WTC11 (cell line): Measurements from ENCODE around the gene BICC1. TPM values are rescaled to one million over a fixed set of nuclear protein-coding genes. Genes with fewer than 3 reads are reported as not detected.

ENCODE experiments used
- ATAC-seq: fragments of 200-7000 bp; cut with Tn5 transposase; 2 replicates; pipeline ENCODE4 v1.10.0; 2021; ENCODE audit warnings: mild to moderate bottlenecking, moderate library complexity
- CTCF ChIA-PET: fragments of 300-600 bp; sonication (Branson Sonifier 250); formaldehyde crosslinking; loops from one replicate; lab custom pipeline; 2021; ENCODE audit warnings: antibody characterized with exemption; lab: Charles Lee
- POLR2A ChIA-PET: fragments of 350-600 bp; sonication (Branson Sonifier 250); formaldehyde crosslinking; loops from one replicate; lab custom pipeline; 2021; ENCODE audit warnings: antibody characterized with exemption; lab: Charles Lee
- DNase-seq: peaks from one replicate; pipeline ENCODE4 v3.0.0; 2021; ENCODE audit warnings: low spot score
- H3K27ac Mint-ChIP-seq: 2 replicates; pipeline ENCODE4 v1.8.0; 2021; ENCODE audit warnings: mixed read lengths
- H3K27me3 Mint-ChIP-seq: 2 replicates; pipeline ENCODE4 v1.8.0; 2021; ENCODE audit warnings: low read depth, mild to moderate bottlenecking, moderate library complexity, mixed read lengths
- H3K36me3 Mint-ChIP-seq: 2 replicates; pipeline ENCODE4 v1.8.0; 2021; ENCODE audit warnings: mixed read lengths
- H3K4me1 Mint-ChIP-seq: 2 replicates; pipeline ENCODE4 v1.8.0; 2022; ENCODE audit warnings: mixed read lengths
- H3K4me3 Mint-ChIP-seq: 2 replicates; pipeline ENCODE4 v1.8.0; 2021; ENCODE audit warnings: mild to moderate bottlenecking, moderate library complexity, mixed read lengths
- H3K9me3 Mint-ChIP-seq: 2 replicates; pipeline ENCODE4 v1.8.0; 2021; ENCODE audit warnings: mixed read lengths
- ATF2 ChIP-seq: sonication (generic); formaldehyde crosslinking; IDR thresholded peaks from 2 replicates; pipeline ENCODE4 v1.8.1; 2022; ENCODE audit warnings: low read depth, missing genetic modification reagents, borderline replicate concordance
- CREB1 ChIP-seq: sonication (generic); formaldehyde crosslinking; IDR thresholded peaks from 2 replicates; pipeline ENCODE4 v1.8.0; 2023; ENCODE audit warnings: mild to moderate bottlenecking, missing genetic modification reagents
- ELF4 ChIP-seq: sonication (generic); formaldehyde crosslinking; IDR thresholded peaks from 2 replicates; pipeline ENCODE4 v1.8.1; 2022; ENCODE audit warnings: low read depth, mild to moderate bottlenecking, moderate library complexity, missing genetic modification reagents
- EMX1 ChIP-seq: fragments of 250-450 bp; sonication (Bioruptor Pico); IDR thresholded peaks from 2 replicates; pipeline ENCODE4 v1.8.0; 2021; ENCODE audit warnings: mild to moderate bottlenecking
- FOXP4 ChIP-seq: sonication (generic); formaldehyde crosslinking; IDR thresholded peaks from 2 replicates; pipeline ENCODE4 v1.8.0; 2022; ENCODE audit warnings: mild to moderate bottlenecking, missing genetic modification reagents
- GRHL2 ChIP-seq: fragments of 250-450 bp; sonication (Bioruptor Pico); IDR thresholded peaks from 2 replicates; pipeline ENCODE4 v1.8.0; 2022; ENCODE audit warnings: mild to moderate bottlenecking, moderate library complexity; ENCODE audit not compliant: insufficient replicate concordance, severe bottlenecking
- GTF2I ChIP-seq: fragments of 250-450 bp; sonication (Bioruptor Pico); conservative IDR thresholded peaks from 2 replicates; pipeline ENCODE4 v1.4.0; 2021; ENCODE audit warnings: mild to moderate bottlenecking
- HMGA2 ChIP-seq: fragments of 250-450 bp; sonication (Bioruptor Pico); IDR thresholded peaks from 2 replicates; pipeline ENCODE4 v1.4.0; 2021; ENCODE audit warnings: mild to moderate bottlenecking, moderate library complexity
- HMGXB4 ChIP-seq: sonication (generic); formaldehyde crosslinking; IDR thresholded peaks from 2 replicates; pipeline ENCODE4 v1.8.1; 2023; ENCODE audit warnings: mild to moderate bottlenecking, moderate library complexity, missing genetic modification reagents
- IRF1 ChIP-seq: sonication (generic); formaldehyde crosslinking; IDR thresholded peaks from 2 replicates; pipeline ENCODE4 v1.8.0; 2023; ENCODE audit warnings: missing genetic modification reagents
- IRF2 ChIP-seq: sonication (generic); formaldehyde crosslinking; IDR thresholded peaks from 2 replicates; pipeline ENCODE4 v1.8.0; 2022; ENCODE audit warnings: low read depth, missing genetic modification reagents, borderline replicate concordance
- MLX ChIP-seq: sonication (generic); formaldehyde crosslinking; IDR thresholded peaks from 2 replicates; pipeline ENCODE4 v1.8.1; 2023; ENCODE audit warnings: mild to moderate bottlenecking, missing genetic modification reagents, moderate library complexity
- NFE2L1 ChIP-seq: sonication (generic); formaldehyde crosslinking; IDR thresholded peaks from 2 replicates; pipeline ENCODE4 v1.8.1; 2023; ENCODE audit warnings: missing genetic modification reagents
- NFYB ChIP-seq: sonication (generic); formaldehyde crosslinking; conservative IDR thresholded peaks from 2 replicates; pipeline ENCODE4 v1.8.0; 2022; ENCODE audit warnings: low read depth, missing genetic modification reagents
- NR1H2 ChIP-seq: sonication (generic); formaldehyde crosslinking; IDR thresholded peaks from 2 replicates; pipeline ENCODE4 v1.9.0; 2021; ENCODE audit warnings: mild to moderate bottlenecking, moderate library complexity, missing genetic modification reagents
- NR2C2 ChIP-seq: sonication (generic); formaldehyde crosslinking; IDR thresholded peaks from 2 replicates; pipeline ENCODE4 v1.8.0; 2022; ENCODE audit warnings: mild to moderate bottlenecking, missing genetic modification reagents
- PRRX2 ChIP-seq: fragments of 250-450 bp; sonication (Bioruptor Pico); IDR thresholded peaks from 2 replicates; pipeline ENCODE4 v1.8.0; 2021; ENCODE audit warnings: mild to moderate bottlenecking
- TEAD1 ChIP-seq: sonication (generic); formaldehyde crosslinking; IDR thresholded peaks from 2 replicates; pipeline ENCODE4 v1.8.0; 2022; ENCODE audit warnings: mild to moderate bottlenecking, missing genetic modification reagents
- ZBTB21 ChIP-seq: sonication (generic); formaldehyde crosslinking; IDR thresholded peaks from 2 replicates; pipeline ENCODE4 v1.8.1; 2023; ENCODE audit warnings: mild to moderate bottlenecking, missing genetic modification reagents, borderline replicate concordance
- ZBTB43 ChIP-seq: sonication (generic); formaldehyde crosslinking; IDR thresholded peaks from 2 replicates; pipeline ENCODE4 v1.8.1; 2023; ENCODE audit warnings: mild to moderate bottlenecking, missing genetic modification reagents
- ZNF425 ChIP-seq: fragments of 250-450 bp; sonication (Bioruptor Pico); conservative IDR thresholded peaks from 2 replicates; pipeline ENCODE4 v1.9.0; 2021; ENCODE audit warnings: mild to moderate bottlenecking
- total RNA-seq: library from RNA; stranded (reverse); gene quantifications from 3 replicates; pipeline ENCODE4 v1.2.3, GENCODE V29; 2021

The BICC1 gene
- total RNA-seq, 1 experiment from 2014 or later: 0.61 TPM

- CTCF ChIA-PET: no interaction called here
Observed at GRCh38 chr10:58599927-58600553, 87.4 kb downstream of the BICC1 start.

GRCh38 chr10:58608351-58608750 lies 95.7 kb downstream of the BICC1 start:
- CTCF ChIA-PET: interaction anchor here (0.6 kb wide), 1 partner anchor 191 kb away, joined by 3 read pairs; no protein-coding TSS in a partner anchor
- H3K9me3 Mint-ChIP-seq: 0 out of 2 replicates have a peak, but pooled peaks cover 3% of the 10 kb centered on the region
- no peak overlapping the region for H3K27ac Mint-ChIP-seq
- H3K4me3 Mint-ChIP-seq: no peak overlapping the region
- DNase-seq: no peak
- no peaks in the 10 kb centered on the region for H3K4me1 Mint-ChIP-seq
- no peaks in the 10 kb centered on the region for H3K27me3 Mint-ChIP-seq
- POLR2A ChIA-PET: no interaction called here
- H3K36me3 Mint-ChIP-seq: no peaks in the 10 kb centered on the region
- ATAC-seq: no peak
- TF ChIP-seq FOXP4 (CRISPR knock-in tag) (no peak), CREB1 (CRISPR knock-in tag) (no peak), EMX1 (CRISPR knock-in tag) (no peak), IRF1 (CRISPR knock-in tag) (no peak), GRHL2 (CRISPR knock-in tag) (no peak), ZBTB21 (no peak), ELF4 (CRISPR knock-in tag) (no peak), MLX (no peak), PRRX2 (no peak), HMGXB4 (CRISPR knock-in tag) (no peak), GTF2I (CRISPR knock-in tag) (no peak), ATF2 (CRISPR knock-in tag) (no peak), NFE2L1 (CRISPR knock-in tag) (no peak), NR1H2 (no peak), ZNF425 (CRISPR knock-in tag) (no peak)

More at GRCh38 chr10:58599927-58600553, 87.4 kb downstream of the BICC1 start:
- no peaks in the 10 kb centered on the region for H3K4me1 Mint-ChIP-seq
- no peak for ATAC-seq
- H3K4me3 Mint-ChIP-seq: no peak overlapping the region
- H3K9me3 Mint-ChIP-seq: peaks cover 42% of the 10 kb centered on the region
- DNase-seq: no peak
- no peaks in the 10 kb centered on the region for H3K27me3 Mint-ChIP-seq
- no peak overlapping the region for H3K27ac Mint-ChIP-seq
- POLR2A ChIA-PET: no interaction called here
- TF ChIP-seq HMGA2 (CRISPR knock-in tag) (no peak), IRF2 (CRISPR knock-in tag) (no peak), HMGXB4 (CRISPR knock-in tag) (no peak), NFYB (CRISPR knock-in tag) (no peak), NR2C2 (CRISPR knock-in tag) (no peak), ZBTB43 (CRISPR knock-in tag) (no peak), TEAD1 (CRISPR knock-in tag) (no peak)
- H3K36me3 Mint-ChIP-seq: peaks cover 32% of the 10 kb centered on the region
